Keratinocyte (primary cell): ENCODE data around the gene IFITM5.

Source experiments
- EZH2 ChIP-seq: IDR thresholded peaks from one replicate; pipeline ENCODE4 v1.6.1; 2012; ENCODE audit warnings: inconsistent platforms, mild to moderate bottlenecking, low read length, moderate library complexity
- TF ChIP-seq, protein P1 (sequence below), 3 experiments: IDR thresholded peaks in 1 of 3; conservative IDR thresholded peaks in 1 of 3; optimal IDR thresholded peaks in 1 of 3; 2 replicates in 2 of 3; 3 replicates in 1 of 3; pipeline versions ENCODE3 to v1.5.1; 2011; ENCODE audit warnings: low read length in 3 of 3, mild to moderate bottlenecking in 3 of 3, moderate library complexity in 2 of 3, control low read depth in 1 of 3, inconsistent platforms in 1 of 3; ENCODE audit not compliant: insufficient read depth in 2 of 3; ENCODE audit errors: extremely low read depth in 1 of 3

DNA sequence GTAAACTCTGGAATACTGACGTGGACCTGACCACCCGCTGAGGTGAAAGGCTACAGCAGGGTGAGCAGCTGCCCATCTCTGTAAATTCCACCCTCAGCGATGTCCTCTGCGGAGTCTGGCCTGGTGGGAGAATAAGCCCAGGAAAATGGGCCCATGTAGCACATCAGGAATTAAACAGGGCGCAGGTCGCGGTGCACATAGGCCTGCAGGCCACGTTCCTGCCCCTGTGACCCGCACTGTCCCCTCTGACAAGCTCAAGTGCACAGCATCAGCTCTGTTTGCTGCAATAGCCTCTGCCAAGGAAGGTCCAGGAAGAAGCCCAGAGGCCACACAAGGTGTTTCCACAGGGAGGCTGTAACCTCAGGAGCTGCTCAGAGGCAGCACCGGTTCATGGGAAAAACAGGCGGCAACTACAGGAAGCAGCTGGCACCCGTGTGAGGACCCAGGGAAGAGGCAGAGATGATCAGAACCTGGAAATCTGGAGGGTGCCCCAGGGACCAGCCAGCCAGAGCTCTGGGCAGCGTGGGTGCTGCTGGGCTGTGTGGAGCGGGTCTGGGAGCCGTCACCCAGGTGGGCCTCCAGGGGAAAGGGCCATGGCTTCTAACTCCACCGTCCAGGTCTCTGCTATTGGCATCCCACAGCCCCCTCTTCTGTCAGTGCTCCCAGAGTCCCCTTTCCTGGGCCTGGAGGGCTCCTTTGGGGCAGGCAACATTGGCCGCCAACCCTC lies 7.5 kb upstream of the IFITM5 start:
- TF ChIP-seq, protein P1, sequence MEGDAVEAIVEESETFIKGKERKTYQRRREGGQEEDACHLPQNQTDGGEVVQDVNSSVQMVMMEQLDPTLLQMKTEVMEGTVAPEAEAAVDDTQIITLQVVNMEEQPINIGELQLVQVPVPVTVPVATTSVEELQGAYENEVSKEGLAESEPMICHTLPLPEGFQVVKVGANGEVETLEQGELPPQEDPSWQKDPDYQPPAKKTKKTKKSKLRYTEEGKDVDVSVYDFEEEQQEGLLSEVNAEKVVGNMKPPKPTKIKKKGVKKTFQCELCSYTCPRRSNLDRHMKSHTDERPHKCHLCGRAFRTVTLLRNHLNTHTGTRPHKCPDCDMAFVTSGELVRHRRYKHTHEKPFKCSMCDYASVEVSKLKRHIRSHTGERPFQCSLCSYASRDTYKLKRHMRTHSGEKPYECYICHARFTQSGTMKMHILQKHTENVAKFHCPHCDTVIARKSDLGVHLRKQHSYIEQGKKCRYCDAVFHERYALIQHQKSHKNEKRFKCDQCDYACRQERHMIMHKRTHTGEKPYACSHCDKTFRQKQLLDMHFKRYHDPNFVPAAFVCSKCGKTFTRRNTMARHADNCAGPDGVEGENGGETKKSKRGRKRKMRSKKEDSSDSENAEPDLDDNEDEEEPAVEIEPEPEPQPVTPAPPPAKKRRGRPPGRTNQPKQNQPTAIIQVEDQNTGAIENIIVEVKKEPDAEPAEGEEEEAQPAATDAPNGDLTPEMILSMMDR (optimal IDR thresholded peaks at IDR 0.05 in 1 of 3, IDR thresholded peaks at IDR 0.05 in 1 of 3, conservative IDR thresholded peaks at IDR 0.05 in 1 of 3; ENCODE audit: extremely low read depth in 1 of 3, insufficient read depth in 2 of 3, low read length in 3 of 3) = no peak
- TF ChIP-seq EZH2 = no peak
